ENCODE data around the gene VTA1. TPM values are rescaled to one million over a fixed set of nuclear protein-coding genes. Genes with fewer than 3 reads are reported as not detected.

VTA1 gene
- total and polyA plus RNA-seq, 2 of the 13 experiments (the other 11 are each of a cell fraction or from before 2014, with no cell fraction given), result 70.7 to 89.1 TPM

GRCh38 chr6:142238881-142239280, 91.8 kb downstream of the VTA1 start:
- POLR2A ChIA-PET, result no interaction called here
- Histone ChIP-seq H3K27ac (ENCODE audit: extremely low read length, insufficient read depth, low read length) (no peak overlapping the region), H3K4me3 (replicated peaks in 1 of 3; ENCODE audit: insufficient read depth in 1 of 3, low read depth in 2 of 3, low read length in 3 of 3) (no peak overlapping the region), H3K79me2 (ENCODE audit: insufficient read depth, low read length) (no peaks in the 10 kb centered on the region), H3K4me1 (ENCODE audit: insufficient read depth, low read length) (peaks cover 16% of the 10 kb centered on the region), H4K20me1 (ENCODE audit: insufficient read depth, low read length) (no peaks in the 10 kb centered on the region), H3K9me3 (ENCODE audit: low read length) (no peaks in the 10 kb centered on the region), H3K4me2 (ENCODE audit: low read depth, low read length) (no peak overlapping the region), H3K27me3 (ENCODE audit: control insufficient read depth in 1 of 2, insufficient read depth in 2 of 2, low read length in 2 of 2) (no peaks in the 10 kb centered on the region), H3K36me3 (replicated peaks in 1 of 2; ENCODE audit: control insufficient read depth in 1 of 2, insufficient read depth in 2 of 2, low read length in 2 of 2) (no peaks in the 10 kb centered on the region), H2AFZ (ENCODE audit: low read length) (no peak overlapping the region), H3K9ac (ENCODE audit: insufficient read depth, low read depth, low read length) (no peak overlapping the region)
- TF ChIP-seq ZNF34 (CRISPR knock-in tag; IDR thresholded peaks at IDR 0.05; ENCODE audit: borderline replicate concordance) (no peak), NFKB2 (CRISPR knock-in tag; IDR thresholded peaks at IDR 0.05; ENCODE audit: borderline replicate concordance) (no peak), NFE2 (CRISPR knock-in tag; IDR thresholded peaks at IDR 0.05) (no peak), MAFG (CRISPR knock-in tag; IDR thresholded peaks at IDR 0.05) (no peak), SNAI1 (CRISPR knock-in tag; IDR thresholded peaks at IDR 0.05; ENCODE audit: borderline replicate concordance) (no peak), PPARG (CRISPR knock-in tag; conservative IDR thresholded peaks at IDR 0.05) (no peak), ZNF512 (CRISPR knock-in tag; IDR thresholded peaks at IDR 0.05) (no peak), ARID5B (CRISPR knock-in tag; IDR thresholded peaks at IDR 0.05) (no peak), PAF1 (CRISPR knock-in tag; IDR thresholded peaks at IDR 0.05) (no peak), PITX1 (CRISPR knock-in tag; IDR thresholded peaks at IDR 0.05) (no peak), TEAD3 (CRISPR knock-in tag; optimal IDR thresholded peaks at IDR 0.05; ENCODE audit: borderline replicate concordance) (no peak), KDM4B (CRISPR knock-in tag; IDR thresholded peaks at IDR 0.05) (no peak), ZNF337 (CRISPR knock-in tag; IDR thresholded peaks at IDR 0.05; ENCODE audit: borderline replicate concordance, low read depth) (no peak), ZNF609 (CRISPR knock-in tag; IDR thresholded peaks at IDR 0.05; ENCODE audit: borderline replicate concordance) (no peak)
- WGBS (ENCODE audit: low lambda C conversion rate), result 78% methylated on average over 3 of the region's 3 CpGs
- CTCF ChIA-PET (ENCODE audit: low intra/inter-chr PET ratio, low total read pairs), result no interaction called here
- no TSS peak for BruUV-seq (replicated peaks)
- ATAC-seq (no peak), FAIRE-seq (no peak), DNase-seq (ENCODE audit: low spot score) (no peak)
- intact Hi-C loops (cut with micrococcal nuclease; ENCODE audit: unreplicated experiment) (no loop called here), in situ Hi-C loops (cut with HindIII; ENCODE audit: extremely low pct_ligation_motif_present, low pct_unique_long_range_greater_than_20kb) (loop anchor here (5.0 kb wide), 2 partner anchors 63 to 148 kb away; partner anchors contain the start of gene ADGRG6)

Measured in HepG2 (cell line).